Peyer's patch (tissue), 4 donors: ENCODE measurements around the gene PSMD12.
"Not testable (repeated sequence)": the region's sequence is repeated elsewhere in the genome, so short reads cannot be mapped to it uniquely, and the experiment has no call there.

Source experiments
- CTCF ChIP-seq, 6 experiments: fragments of 450-650 bp in 4 of 6; fragments of 200-600 bp in 2 of 6; sonication (generic) in 1 of 6; IDR thresholded peaks; one replicate each; pipeline ENCODE4 v1.5.1; 2017 to 2019; ENCODE audit warnings: antibody characterized with exemption in 6 of 6, mild to moderate bottlenecking in 3 of 6, moderate library complexity in 1 of 6
- POLR2A ChIP-seq, 2 donors: fragments of 450-650 bp; IDR thresholded peaks; one replicate each; pipeline ENCODE4 v1.5.1; 2017; ENCODE audit warnings: antibody characterized with exemption in 2 of 2, mild to moderate bottlenecking in 2 of 2, moderate library complexity in 2 of 2

- TF ChIP-seq POLR2A, CTCF (IDR thresholded peaks at IDR 0.05): not testable (repeated sequence)
Observed at GRCh38 chr17:67408455-67408830, 42.1 kb upstream of the PSMD12 start.
